ENCODE results near the gene PAQR5.
"Not testable (repeated sequence)": the region's sequence is repeated elsewhere in the genome, so short reads cannot be mapped to it uniquely, and the experiment has no call there.

PAQR5 gene

GRCh38 chr15:69301101-69301500 lies 2.4 kb downstream of the PAQR5 start:
- DNase-seq (ENCODE audit: low spot score in 2 of 2); H3K4me3 ChIP-seq; H3K36me3 ChIP-seq (replicated peaks); in situ Hi-C loops (cut with MboI; ENCODE audit: low sequenced_read_pairs); H3K27me3 ChIP-seq (ENCODE audit: low read depth); H3K9me3 ChIP-seq: not testable (repeated sequence)
- peaks cover 14% of the 10 kb centered on the region for H3K4me1 ChIP-seq

- in situ Hi-C loops (cut with MboI; ENCODE audit: low sequenced_read_pairs); H3K4me3 ChIP-seq; DNase-seq (ENCODE audit: low spot score in 2 of 2); H3K9me3 ChIP-seq; H3K36me3 ChIP-seq (replicated peaks); H3K27me3 ChIP-seq (ENCODE audit: low read depth): not testable (repeated sequence)
- peaks cover 14% of the 10 kb centered on the region for H3K4me1 ChIP-seq
These were observed 3.4 kb downstream of the PAQR5 start for GRCh38 chr15:69302087-69302486.

- H3K4me3 ChIP-seq, result no peak overlapping the region
- no peaks in the 10 kb centered on the region; the same call in 1 of the 2 replicates for H3K27me3 ChIP-seq (ENCODE audit: low read depth)
- H3K36me3 ChIP-seq (replicated peaks), result no peaks in the 10 kb centered on the region
- in situ Hi-C loops (cut with MboI; ENCODE audit: low sequenced_read_pairs), result no loop called here
- H3K9me3 ChIP-seq, result no peaks in the 10 kb centered on the region
- DNase-seq (ENCODE audit: low spot score in 2 of 2), result no peak
- peaks cover 14% of the 10 kb centered on the region for H3K4me1 ChIP-seq
These were observed 4.2 kb downstream of the PAQR5 start for GRCh38 chr15:69302929-69303328.

GRCh38 chr15:69303337-69304181 lies 4.8 kb downstream of the PAQR5 start:
- DNase-seq (ENCODE audit: low spot score in 2 of 2), result no peak
- no peaks in the 10 kb centered on the region; the same call in 1 of the 2 replicates for H3K27me3 ChIP-seq (ENCODE audit: low read depth)
- no peaks in the 10 kb centered on the region for H3K9me3 ChIP-seq
- H3K4me3 ChIP-seq, result no peak overlapping the region
- H3K4me1 ChIP-seq, result peaks cover 9% of the 10 kb centered on the region
- in situ Hi-C loops (cut with MboI; ENCODE audit: low sequenced_read_pairs), result no loop called here
- H3K36me3 ChIP-seq (replicated peaks), result no peaks in the 10 kb centered on the region

- Histone ChIP-seq H3K27me3 (ENCODE audit: low read depth) (no peaks in the 10 kb centered on the region; the same call in 1 of the 2 replicates), H3K4me3 (no peak overlapping the region), H3K36me3 (replicated peaks) (no peaks in the 10 kb centered on the region), H3K4me1 (peaks cover 8% of the 10 kb centered on the region), H3K9me3 (no peaks in the 10 kb centered on the region)
- in situ Hi-C loops (cut with MboI; ENCODE audit: low sequenced_read_pairs), result no loop called here
- DNase-seq (ENCODE audit: low spot score in 2 of 2), result no peak
These were observed 5.5 kb downstream of the PAQR5 start for GRCh38 chr15:69304182-69304545.

GRCh38 chr15:69305204-69305931 lies 6.7 kb downstream of the PAQR5 start:
- in situ Hi-C loops (cut with MboI; ENCODE audit: low sequenced_read_pairs), result no loop called here
- DNase-seq (ENCODE audit: low spot score in 2 of 2), result no peak
- no peaks in the 10 kb centered on the region for H3K36me3 ChIP-seq (replicated peaks)
- no peaks in the 10 kb centered on the region for H3K4me1 ChIP-seq
- H3K27me3 ChIP-seq (ENCODE audit: low read depth), result no peaks in the 10 kb centered on the region; the same call in 1 of the 2 replicates
- no peak overlapping the region for H3K4me3 ChIP-seq
- H3K9me3 ChIP-seq, result no peaks in the 10 kb centered on the region

GRCh38 chr15:69305933-69306568 lies 7.3 kb downstream of the PAQR5 start:
- Histone ChIP-seq H3K36me3 (replicated peaks) (no peaks in the 10 kb centered on the region), H3K9me3 (no peaks in the 10 kb centered on the region), H3K27me3 (ENCODE audit: low read depth) (no peaks in the 10 kb centered on the region; the same call in 1 of the 2 replicates), H3K4me1 (no peaks in the 10 kb centered on the region), H3K4me3 (no peak overlapping the region)
- in situ Hi-C loops (cut with MboI; ENCODE audit: low sequenced_read_pairs), result no loop called here
- DNase-seq (ENCODE audit: low spot score in 2 of 2), result no peak

GRCh38 chr15:69307939-69308338 lies 9.2 kb downstream of the PAQR5 start:
- in situ Hi-C loops (cut with MboI; ENCODE audit: low sequenced_read_pairs), result no loop called here
- no peak for DNase-seq (ENCODE audit: low spot score in 2 of 2)

GRCh38 chr15:69308949-69309348 lies 10.2 kb downstream of the PAQR5 start:
- no peaks in the 10 kb centered on the region for H3K27me3 ChIP-seq (ENCODE audit: low read depth)
- H3K4me1 ChIP-seq, result no peaks in the 10 kb centered on the region
- H3K36me3 ChIP-seq (replicated peaks), result no peaks in the 10 kb centered on the region
- H3K4me3 ChIP-seq, result no peak overlapping the region
- no peak for DNase-seq (ENCODE audit: low spot score in 2 of 2)
- H3K9me3 ChIP-seq, result no peaks in the 10 kb centered on the region
- in situ Hi-C loops (cut with MboI; ENCODE audit: low sequenced_read_pairs), result no loop called here

More at GRCh38 chr15:69307939-69308338, 9.2 kb downstream of the PAQR5 start:
- Histone ChIP-seq H3K4me1 (no peaks in the 10 kb centered on the region), H3K4me3 (no peak overlapping the region), H3K9me3 (no peaks in the 10 kb centered on the region), H3K36me3 (replicated peaks) (no peaks in the 10 kb centered on the region), H3K27me3 (ENCODE audit: low read depth) (no peaks in the 10 kb centered on the region; the same call in 1 of the 2 replicates)

GRCh38 chr15:69311319-69311721 lies 12.6 kb downstream of the PAQR5 start:
- Histone ChIP-seq H3K9me3 (no peaks in the 10 kb centered on the region), H3K4me1 (no peaks in the 10 kb centered on the region), H3K4me3 (no peak overlapping the region), H3K36me3 (replicated peaks) (no peaks in the 10 kb centered on the region), H3K27me3 (ENCODE audit: low read depth) (no peaks in the 10 kb centered on the region)
- in situ Hi-C loops (cut with MboI; ENCODE audit: low sequenced_read_pairs), result no loop called here
- no peak for DNase-seq (ENCODE audit: low spot score in 2 of 2)

GRCh38 chr15:69313432-69314000 lies 14.8 kb downstream of the PAQR5 start:
- no peak for DNase-seq (ENCODE audit: low spot score in 2 of 2)
- H3K4me3 ChIP-seq, result no peak overlapping the region
- H3K27me3 ChIP-seq (ENCODE audit: low read depth), result no peaks in the 10 kb centered on the region
- in situ Hi-C loops (cut with MboI; ENCODE audit: low sequenced_read_pairs), result no loop called here
- H3K9me3 ChIP-seq, result no peaks in the 10 kb centered on the region
- no peaks in the 10 kb centered on the region for H3K4me1 ChIP-seq
- no peaks in the 10 kb centered on the region for H3K36me3 ChIP-seq (replicated peaks)

GRCh38 chr15:69314131-69314530 lies 15.4 kb downstream of the PAQR5 start:
- Histone ChIP-seq H3K4me1 (no peaks in the 10 kb centered on the region), H3K9me3 (no peaks in the 10 kb centered on the region), H3K4me3 (no peak overlapping the region), H3K27me3 (ENCODE audit: low read depth) (no peaks in the 10 kb centered on the region), H3K36me3 (replicated peaks) (no peaks in the 10 kb centered on the region)
- DNase-seq (ENCODE audit: low spot score in 2 of 2), result no peak
- in situ Hi-C loops (cut with MboI; ENCODE audit: low sequenced_read_pairs), result no loop called here

- no peaks in the 10 kb centered on the region for H3K4me1 ChIP-seq
- DNase-seq (ENCODE audit: low spot score in 2 of 2), result no peak
- H3K36me3 ChIP-seq (replicated peaks), result no peaks in the 10 kb centered on the region
- no peak overlapping the region for H3K4me3 ChIP-seq
- in situ Hi-C loops (cut with MboI; ENCODE audit: low sequenced_read_pairs), result no loop called here
- no peaks in the 10 kb centered on the region for H3K27me3 ChIP-seq (ENCODE audit: low read depth)
- no peaks in the 10 kb centered on the region for H3K9me3 ChIP-seq
These were observed 16.0 kb downstream of the PAQR5 start for GRCh38 chr15:69314736-69315135.
